Mucosa of descending colon (tissue), 3 donors: ENCODE results near the gene FUOM. TPM values are rescaled to one million over a fixed set of nuclear protein-coding genes. Genes with fewer than 3 reads are reported as not detected.

ENCODE experiments used
- ATAC-seq: fragments of 200-7000 bp; cut with Tn5 transposase; one replicate; pipeline ENCODE4 v1.9.1; 2020; ENCODE audit warnings: mild to moderate bottlenecking, moderate library complexity
- DNase-seq, 3 donors: peaks; one replicate each; pipeline ENCODE4 v3.0.0-alpha.2; 2020
- H3K36me3 ChIP-seq: fragments of 200-600 bp; one replicate; pipeline ENCODE4 v1.8.0; 2021; ENCODE audit warnings: low read depth, mild to moderate bottlenecking
- H3K4me1 ChIP-seq: fragments of 200-600 bp; one replicate; pipeline ENCODE4 v1.8.0; 2021; ENCODE audit warnings: low read depth, mild to moderate bottlenecking
- H3K4me3 ChIP-seq: fragments of 200-600 bp; one replicate; pipeline ENCODE4 v1.8.0; 2021; ENCODE audit warnings: mild to moderate bottlenecking
- H3K9me3 ChIP-seq: fragments of 200-600 bp; one replicate; pipeline ENCODE4 v1.8.0; 2021; ENCODE audit warnings: mild to moderate bottlenecking
- CTCF ChIP-seq: fragments of 200-600 bp; IDR thresholded peaks from one replicate; pipeline ENCODE4 v1.8.0; 2022; ENCODE audit warnings: antibody characterized with exemption, mild to moderate bottlenecking
- intact Hi-C, 2 donors: fragments of 100-400 bp; cut with DNase I in 1 of 2; cut with micrococcal nuclease in 1 of 2; formaldehyde crosslinking; loops; one replicate each; pipeline versions ENCODE4 v1.11.0 to v1.11.1; 2022; cut with DNase I, micrococcal nuclease
- long read RNA-seq, 2 donors: library from polyadenylated mRNA; unstranded; transcript quantifications; one replicate each; pipeline ENCODE4 v2.0.0, GENCODE V29; 2019 to 2021
- total RNA-seq, 3 donors: library from RNA; stranded (reverse); fragmentation: NEBNext Ultra II Directional in 2 of 3; extraction: Animal tissue kit (Norgen Biotek cat#: 25700) in 2 of 3; gene quantifications; one replicate each; pipeline versions ENCODE4 v1.2.1 to v1.2.4, GENCODE V29; 2021 to 2023
- donor health status: DM: no; HTN: no; CAD: no; lungs with moderate emphysema.
- donor health status: DM: no; HTN: no; CAD: no.
- donor health status: DM: no; HTN: yes; CAD: no.

The FUOM gene
- total RNA-seq: 10 to 100 TPM; 13.5 to 22.2 (median 18.8) TPM
- long read RNA-seq, donor 1, partial matches to known transcripts: 3 of 12 reads
- long read RNA-seq, donor 1, other reads (novel, unspliced or antisense): 3 of 12 reads
- long read RNA-seq, donor 2, transcript FUOM-201 (6 exons, 709 nt): major isoform, 6 of 12 reads
- long read RNA-seq, donor 2, partial matches to known transcripts: 4 of 12 reads
- long read RNA-seq, donor 2, other reads (novel, unspliced or antisense): 0 of 12 reads

- peaks cover 13% of the 10 kb centered on the region for H3K4me1 ChIP-seq
- H3K36me3 ChIP-seq: no peaks in the 10 kb centered on the region
- ATAC-seq (peak; percentile 82), DNase-seq (peak; percentile 57 to 84 (median 78))
- intact Hi-C loops: no loop called here
- no peak for TF ChIP-seq CTCF
- peak within 1 kb of the TSS; percentile 32 for H3K4me3 ChIP-seq
- no peaks in the 10 kb centered on the region for H3K9me3 ChIP-seq
Measured at GRCh38 chr10:133357285-133358161, at the start of gene FUOM. TSS of gene FUOM (minus strand) at chr10:133358019. CDS start at chr10:133358007, 12 bp downstream.

GRCh38 chr10:133405844-133406527 is 48.2 kb upstream of the FUOM start:
- intact Hi-C loops: no loop called here
- DNase-seq (no peak), ATAC-seq (no peak)
- TF ChIP-seq CTCF: no peak
- Histone ChIP-seq H3K4me1 (no peaks in the 10 kb centered on the region), H3K36me3 (no peaks in the 10 kb centered on the region), H3K9me3 (peaks cover 3% of the 10 kb centered on the region), H3K4me3 (no peak overlapping the region)

GRCh38 chr10:133405272-133405671 is 47.5 kb upstream of the FUOM start:
- intact Hi-C loops: no loop called here
- DNase-seq: no peak
- Histone ChIP-seq H3K9me3 (no peaks in the 10 kb centered on the region), H3K36me3 (no peaks in the 10 kb centered on the region), H3K4me3 (no peak overlapping the region), H3K4me1 (no peaks in the 10 kb centered on the region)
- TF ChIP-seq CTCF: no peak
- no peak for ATAC-seq

GRCh38 chr10:133403784-133404183 is 46.0 kb upstream of the FUOM start:
- no peak for DNase-seq
- Histone ChIP-seq H3K9me3 (no peaks in the 10 kb centered on the region), H3K4me1 (no peaks in the 10 kb centered on the region), H3K36me3 (peaks cover 8% of the 10 kb centered on the region), H3K4me3 (no peak overlapping the region)
- ATAC-seq: no peak
- intact Hi-C loops: no loop called here
- no peak for TF ChIP-seq CTCF

- H3K4me3 ChIP-seq: no peak overlapping the region
- peaks cover 8% of the 10 kb centered on the region for H3K36me3 ChIP-seq
- H3K9me3 ChIP-seq: no peaks in the 10 kb centered on the region
- ATAC-seq (no peak), DNase-seq (no peak)
- H3K4me1 ChIP-seq: no peaks in the 10 kb centered on the region
- no peak for TF ChIP-seq CTCF
- intact Hi-C loops: no loop called here
Measured at GRCh38 chr10:133403359-133403758, 45.5 kb upstream of the FUOM start.
